Uterus (tissue), 2 donors: ENCODE measurements around the gene PPARA.

Source experiments
- CTCF ChIP-seq, 4 experiments: fragments of 200-600 bp in 2 of 4; fragments of 450-650 bp in 2 of 4; sonication (generic) in 2 of 4; IDR thresholded peaks; one replicate each; pipeline ENCODE4 v1.5.1; 2016 to 2019; ENCODE audit warnings: antibody characterized with exemption in 4 of 4, mild to moderate bottlenecking in 2 of 4, moderate library complexity in 1 of 4
- POLR2A ChIP-seq, 2 donors: fragments of 450-650 bp; IDR thresholded peaks; one replicate each; pipeline ENCODE4 v1.6.1; 2016; ENCODE audit warnings: antibody characterized with exemption in 2 of 2, mild to moderate bottlenecking in 1 of 2, moderate library complexity in 1 of 2

GRCh38 chr22:46159212-46159611 is 8.9 kb downstream of the PPARA start:
- TF ChIP-seq POLR2A (IDR thresholded peaks at IDR 0.05) (no peak), CTCF (IDR thresholded peaks at IDR 0.05) (no peak)
